GM21737 (cell line): ENCODE measurements around the gene CYP4F12.

Experiments used
- ATAC-seq: cut with Tn5 transposase; IDR thresholded peaks from one replicate; pipeline ENCODE4 v1.9.1; 2021; ENCODE audit warnings: mild to moderate bottlenecking, moderate library complexity; ENCODE audit not compliant: unreplicated experiment

CYP4F12 gene, protein sequence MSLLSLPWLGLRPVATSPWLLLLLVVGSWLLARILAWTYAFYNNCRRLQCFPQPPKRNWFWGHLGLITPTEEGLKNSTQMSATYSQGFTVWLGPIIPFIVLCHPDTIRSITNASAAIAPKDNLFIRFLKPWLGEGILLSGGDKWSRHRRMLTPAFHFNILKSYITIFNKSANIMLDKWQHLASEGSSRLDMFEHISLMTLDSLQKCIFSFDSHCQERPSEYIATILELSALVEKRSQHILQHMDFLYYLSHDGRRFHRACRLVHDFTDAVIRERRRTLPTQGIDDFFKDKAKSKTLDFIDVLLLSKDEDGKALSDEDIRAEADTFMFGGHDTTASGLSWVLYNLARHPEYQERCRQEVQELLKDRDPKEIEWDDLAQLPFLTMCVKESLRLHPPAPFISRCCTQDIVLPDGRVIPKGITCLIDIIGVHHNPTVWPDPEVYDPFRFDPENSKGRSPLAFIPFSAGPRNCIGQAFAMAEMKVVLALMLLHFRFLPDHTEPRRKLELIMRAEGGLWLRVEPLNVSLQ

GRCh38 chr19:15672580-15673175 is at the start of gene CYP4F12:
Gene CYP4F12, plus strand, starts transcription at chr19:15673087. Its CDS starts 443 bp downstream, at chr19:15673530.
- ATAC-seq, result no peak

DNA sequence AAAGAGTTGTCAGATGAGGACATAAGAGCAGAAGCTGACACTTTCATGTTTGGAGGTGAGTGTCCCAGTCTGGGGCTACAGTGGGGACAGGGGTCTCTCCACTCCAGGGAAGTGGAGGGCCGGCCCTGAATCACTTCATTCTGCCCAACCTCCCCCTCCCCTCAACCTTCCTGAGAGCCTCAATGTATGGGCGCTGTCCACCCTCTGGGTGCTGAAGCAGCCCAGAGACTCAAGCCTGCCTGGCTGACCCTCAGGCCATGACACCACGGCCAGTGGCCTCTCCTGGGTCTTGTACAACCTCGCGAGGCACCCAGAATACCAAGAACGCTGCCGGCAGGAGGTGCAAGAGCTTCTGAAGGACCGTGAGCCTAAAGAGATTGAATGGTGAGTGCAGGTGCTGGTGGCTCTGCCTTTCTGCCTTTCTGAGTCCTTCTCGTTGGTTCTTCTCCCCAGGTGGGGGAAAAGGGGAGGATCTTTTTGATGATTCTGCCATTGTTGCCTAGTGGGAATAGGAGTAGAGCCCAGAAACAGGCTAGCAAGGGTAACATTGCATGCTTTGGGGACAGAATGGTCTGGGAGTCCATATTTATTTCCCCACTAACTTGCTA is 49.1 kb upstream of the CYP4F12 start:
- ATAC-seq, result no peak

DNA sequence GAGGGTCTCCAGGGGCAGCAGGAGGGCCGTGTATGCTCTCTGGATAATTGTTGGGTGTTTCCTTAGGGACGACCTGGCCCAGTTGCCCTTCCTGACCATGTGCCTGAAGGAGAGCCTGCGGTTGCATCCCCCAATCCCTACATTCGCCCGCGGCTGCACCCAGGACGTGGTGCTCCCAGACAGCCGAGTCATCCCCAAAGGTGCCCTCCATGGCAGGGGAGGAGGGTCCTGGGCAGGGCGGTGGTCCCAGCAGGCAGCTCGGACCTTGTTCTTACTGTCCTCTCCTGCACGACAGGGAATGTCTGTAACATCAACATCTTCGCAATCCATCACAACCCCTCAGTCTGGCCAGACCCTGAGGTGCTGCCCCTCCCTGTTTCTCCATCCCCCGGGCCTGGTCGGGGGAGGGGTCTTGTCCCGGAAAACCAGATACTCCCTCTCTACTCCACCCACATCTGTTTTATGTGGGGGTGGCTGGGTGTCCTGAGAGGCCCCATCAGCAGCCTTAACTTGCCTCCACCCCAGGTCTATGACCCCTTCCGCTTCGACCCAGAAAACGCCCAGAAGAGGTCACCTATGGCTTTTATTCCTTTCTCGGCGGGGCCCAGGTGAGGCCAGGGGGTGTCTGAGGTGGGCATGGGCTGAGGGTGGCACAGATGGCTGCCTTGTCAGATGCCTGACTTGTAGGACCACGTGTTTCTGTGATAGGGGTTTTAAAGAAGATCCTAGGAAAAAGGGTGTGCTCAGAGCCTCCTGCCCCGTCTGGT is 44.5 kb upstream of the CYP4F12 start:
- ATAC-seq, result no peak

- no peak for ATAC-seq
Observed at GRCh38 chr19:15629003-15629880, 43.6 kb upstream of the CYP4F12 start.

- no peak for ATAC-seq
Observed at GRCh38 chr19:15631817-15632216, 41.1 kb upstream of the CYP4F12 start.

- ATAC-seq, result no peak
Observed at GRCh38 chr19:15633082-15633835, 39.6 kb upstream of the CYP4F12 start.

DNA sequence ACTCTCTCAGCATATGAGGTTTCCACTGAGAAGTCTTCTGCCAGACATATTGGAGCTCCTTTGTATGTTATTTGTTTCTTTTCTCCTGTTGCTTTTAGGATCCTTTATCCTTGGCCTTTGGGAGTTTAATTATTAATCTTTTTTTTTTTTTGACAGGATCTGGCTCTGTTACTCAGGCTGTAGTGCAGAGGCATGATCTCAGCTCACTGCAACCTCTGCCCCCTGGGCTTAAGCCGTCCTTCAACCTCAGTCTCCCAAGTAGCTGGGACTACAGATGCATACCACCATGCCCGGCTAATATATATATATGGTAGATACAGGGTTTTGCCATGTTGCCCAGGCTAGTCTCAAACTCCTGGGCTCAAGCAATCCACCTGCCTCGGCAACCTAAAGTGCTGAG is 38.8 kb upstream of the CYP4F12 start:
- no peak for ATAC-seq

- ATAC-seq, result no peak
Observed at GRCh38 chr19:15635016-15635805, 37.7 kb upstream of the CYP4F12 start.

DNA sequence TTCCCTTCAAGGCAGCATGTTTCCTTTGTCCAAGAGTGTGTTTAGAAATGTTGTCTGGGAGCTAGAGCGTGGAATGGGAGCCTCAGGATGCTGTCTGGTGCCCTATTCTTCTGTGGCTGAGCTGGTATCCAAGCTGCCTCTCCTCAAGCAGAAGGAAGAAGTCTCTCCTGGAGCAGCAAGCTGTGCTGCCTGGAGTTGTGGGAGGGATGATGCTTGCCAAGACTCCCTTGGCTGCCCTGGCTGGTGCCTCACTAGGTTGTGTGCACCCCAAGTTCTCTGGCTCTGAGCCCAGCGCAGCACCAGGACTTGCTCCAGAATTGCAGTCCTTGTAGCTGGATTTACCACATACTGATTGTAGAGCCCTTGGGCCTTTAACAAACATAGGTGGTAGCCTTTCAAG is 36.9 kb upstream of the CYP4F12 start:
- no peak for ATAC-seq

DNA sequence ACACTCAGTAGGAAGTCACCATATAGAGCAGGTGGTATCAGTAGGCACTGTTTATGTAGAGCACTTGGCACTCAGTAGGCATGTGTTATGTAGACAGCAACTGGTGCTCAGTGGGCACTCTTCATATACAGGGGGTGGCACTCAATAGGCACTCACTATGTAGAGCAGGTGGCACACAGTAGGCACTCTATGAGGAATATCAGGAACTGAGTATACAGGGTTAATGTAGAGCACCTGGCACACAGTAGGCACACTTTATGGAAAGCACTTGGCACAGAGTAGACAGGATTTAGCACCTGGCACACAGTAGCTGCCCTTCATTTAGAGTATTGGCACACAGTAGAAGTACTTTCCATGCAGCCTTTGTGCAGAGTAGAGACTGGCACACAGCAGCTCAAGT is 33.3 kb upstream of the CYP4F12 start:
- no peak for ATAC-seq

- ATAC-seq, result no peak
Observed at GRCh38 chr19:15640294-15640903, 32.5 kb upstream of the CYP4F12 start, which contains the start of gene CYP4F3. Gene CYP4F3, plus strand, starts transcription at chr19:15640897. Its CDS starts 519 bp downstream, at chr19:15641416.

DNA sequence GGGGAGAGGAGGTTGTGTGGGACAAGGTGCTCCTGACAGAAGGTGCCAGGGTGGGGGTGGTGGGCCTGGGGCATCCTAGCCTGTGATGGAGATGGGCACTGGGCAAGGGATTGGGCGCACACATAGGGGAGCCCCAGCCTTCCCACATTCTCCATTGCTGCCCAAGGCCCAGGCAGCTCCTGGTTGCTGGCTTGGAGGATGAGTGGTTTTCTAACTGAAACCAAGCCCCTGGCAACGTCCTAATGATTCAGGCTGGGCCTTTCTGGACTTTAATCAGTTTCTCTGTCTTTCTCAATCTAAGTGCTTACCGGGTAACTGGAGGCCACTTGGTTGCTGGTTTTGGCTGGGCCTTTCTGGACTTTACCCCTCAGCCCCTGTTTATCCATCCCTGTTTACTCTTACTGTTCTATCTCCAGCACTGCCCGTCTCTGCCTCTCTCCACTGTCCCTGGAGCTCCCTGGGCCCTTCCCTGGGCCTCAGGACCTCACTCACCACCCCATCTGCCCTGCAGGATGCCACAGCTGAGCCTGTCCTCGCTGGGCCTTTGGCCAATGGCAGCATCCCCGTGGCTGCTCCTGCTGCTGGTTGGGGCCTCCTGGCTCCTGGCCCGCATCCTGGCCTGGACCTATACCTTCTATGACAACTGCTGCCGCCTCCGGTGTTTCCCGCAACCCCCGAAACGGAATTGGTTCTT is 31.8 kb upstream of the CYP4F12 start:
- ATAC-seq, result no peak

DNA sequence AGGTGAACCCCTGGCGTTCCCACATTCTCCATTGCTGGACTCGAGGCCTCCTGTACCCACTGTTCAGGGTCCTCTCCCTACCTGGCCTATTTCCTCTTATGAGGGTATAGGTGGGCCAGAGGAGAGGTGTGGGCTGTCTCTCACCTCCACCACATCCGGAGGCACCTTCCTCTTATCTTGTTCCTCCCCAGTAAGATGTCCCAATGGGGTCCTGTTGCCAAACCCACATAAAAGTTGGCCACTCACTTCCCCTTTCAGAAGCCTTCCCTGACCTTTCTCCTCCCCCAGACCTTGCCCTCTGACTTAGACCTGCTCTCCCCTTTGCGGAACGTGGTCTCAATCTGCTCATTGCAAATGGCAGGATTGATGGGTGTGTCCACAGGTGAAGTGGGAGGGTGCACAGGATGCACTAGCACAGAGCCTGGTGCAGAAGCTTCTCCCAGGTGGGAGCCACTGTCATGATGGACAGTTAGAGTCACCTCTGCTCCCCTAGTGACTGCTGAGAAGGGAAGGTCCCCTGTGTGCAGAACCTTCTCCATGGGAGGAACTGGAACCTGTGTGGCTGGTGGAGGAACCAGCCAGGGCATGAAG is 30.9 kb upstream of the CYP4F12 start:
- ATAC-seq, result no peak

DNA sequence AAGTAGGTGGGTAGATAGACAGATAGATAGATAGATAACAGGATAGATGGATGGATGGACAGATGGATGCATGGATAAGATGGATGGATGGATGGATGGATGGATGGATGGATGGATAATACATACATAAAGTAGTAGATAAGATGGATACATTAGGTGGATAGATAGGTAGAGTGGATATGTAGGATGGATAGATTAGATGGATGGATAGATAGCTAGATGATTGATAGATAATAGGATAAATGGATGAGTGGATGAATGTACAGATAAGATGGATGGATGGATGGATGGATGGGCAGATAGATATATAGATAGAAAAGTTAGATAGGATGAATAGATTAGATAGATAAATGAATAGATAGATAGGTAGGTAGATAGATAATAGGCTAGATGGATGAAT is 30.1 kb upstream of the CYP4F12 start:
- no peak for ATAC-seq

- no peak for ATAC-seq
Observed at GRCh38 chr19:15643387-15643786, 29.5 kb upstream of the CYP4F12 start.

DNA sequence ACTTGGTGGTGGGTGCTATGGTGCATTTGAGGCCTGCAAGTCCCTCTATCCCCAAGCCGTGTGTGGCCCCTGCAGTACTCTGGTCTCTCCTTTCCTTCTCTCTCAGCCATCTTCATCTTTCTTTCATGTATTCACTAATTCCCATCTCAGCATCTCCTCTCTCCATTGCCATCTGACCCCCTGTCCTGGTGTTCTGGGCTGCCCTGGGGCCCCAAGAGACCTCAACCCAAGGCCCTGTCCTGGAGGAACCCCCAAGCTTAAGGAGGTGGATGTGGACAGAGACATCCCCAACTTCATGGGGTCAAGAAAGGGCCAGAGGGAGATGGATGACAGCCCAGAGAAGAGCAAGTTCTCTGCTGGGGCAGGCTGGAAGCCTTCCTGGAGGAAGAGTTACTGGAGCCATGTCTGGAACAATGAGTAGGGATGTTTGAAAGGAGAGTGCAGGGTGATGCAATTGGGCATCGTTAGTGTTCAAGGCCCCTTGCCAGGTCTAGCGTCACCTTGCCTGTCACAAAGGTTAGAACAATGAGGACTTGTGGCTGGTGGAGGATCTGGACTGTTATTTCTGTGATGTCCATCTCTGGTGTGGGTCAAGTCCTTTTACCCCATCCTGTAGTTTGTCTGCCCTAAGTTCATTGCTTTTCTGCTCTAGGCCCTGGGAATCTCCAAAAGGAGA is 28.7 kb upstream of the CYP4F12 start:
- no peak for ATAC-seq

GRCh38 chr19:15644816-15645215 is 28.1 kb upstream of the CYP4F12 start:
- no peak for ATAC-seq
